Measurements from ENCODE around the gene TRIO.

Gene TRIO

DNA sequence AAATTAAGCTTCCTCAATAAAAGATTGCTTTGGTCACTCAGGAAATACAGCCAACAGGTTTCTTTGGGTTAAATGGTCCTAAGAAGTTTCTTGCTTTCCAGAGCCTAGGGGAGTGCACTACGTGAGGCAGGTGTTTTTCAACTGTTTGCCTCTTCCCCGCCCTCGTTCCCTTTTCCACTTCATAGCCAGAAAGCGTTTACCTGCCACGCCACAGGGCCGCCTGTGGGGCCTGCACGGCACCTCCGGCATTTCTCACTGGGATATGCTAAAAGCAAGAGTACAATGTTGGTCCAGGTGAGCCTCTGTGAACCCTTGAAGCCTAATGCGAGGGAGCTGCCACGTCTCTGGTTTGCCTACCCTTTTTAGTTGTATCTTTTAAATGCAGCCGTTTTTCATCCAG, 270.9 kb downstream of the TRIO start:
- no peak for DNase-seq
- TF ChIP-seq, protein P1, sequence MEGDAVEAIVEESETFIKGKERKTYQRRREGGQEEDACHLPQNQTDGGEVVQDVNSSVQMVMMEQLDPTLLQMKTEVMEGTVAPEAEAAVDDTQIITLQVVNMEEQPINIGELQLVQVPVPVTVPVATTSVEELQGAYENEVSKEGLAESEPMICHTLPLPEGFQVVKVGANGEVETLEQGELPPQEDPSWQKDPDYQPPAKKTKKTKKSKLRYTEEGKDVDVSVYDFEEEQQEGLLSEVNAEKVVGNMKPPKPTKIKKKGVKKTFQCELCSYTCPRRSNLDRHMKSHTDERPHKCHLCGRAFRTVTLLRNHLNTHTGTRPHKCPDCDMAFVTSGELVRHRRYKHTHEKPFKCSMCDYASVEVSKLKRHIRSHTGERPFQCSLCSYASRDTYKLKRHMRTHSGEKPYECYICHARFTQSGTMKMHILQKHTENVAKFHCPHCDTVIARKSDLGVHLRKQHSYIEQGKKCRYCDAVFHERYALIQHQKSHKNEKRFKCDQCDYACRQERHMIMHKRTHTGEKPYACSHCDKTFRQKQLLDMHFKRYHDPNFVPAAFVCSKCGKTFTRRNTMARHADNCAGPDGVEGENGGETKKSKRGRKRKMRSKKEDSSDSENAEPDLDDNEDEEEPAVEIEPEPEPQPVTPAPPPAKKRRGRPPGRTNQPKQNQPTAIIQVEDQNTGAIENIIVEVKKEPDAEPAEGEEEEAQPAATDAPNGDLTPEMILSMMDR (IDR thresholded peaks at IDR 0.05; ENCODE audit: low read depth, low read length, missing control alignments): no peak
- Histone ChIP-seq H3K4me3 (ENCODE audit: low read depth, low read length) (no peak overlapping the region), H3K27ac (peak overlapping the region; percentile 52), H3K27me3 (replicated peaks) (no peaks in the 10 kb centered on the region), H3K36me3 (replicated peaks) (peaks cover 60% of the 10 kb centered on the region)
- in situ Hi-C loops (cut with HindIII; ENCODE audit: low pct_ligation_motif_present, low sequenced_read_pairs): no loop called here

DNA sequence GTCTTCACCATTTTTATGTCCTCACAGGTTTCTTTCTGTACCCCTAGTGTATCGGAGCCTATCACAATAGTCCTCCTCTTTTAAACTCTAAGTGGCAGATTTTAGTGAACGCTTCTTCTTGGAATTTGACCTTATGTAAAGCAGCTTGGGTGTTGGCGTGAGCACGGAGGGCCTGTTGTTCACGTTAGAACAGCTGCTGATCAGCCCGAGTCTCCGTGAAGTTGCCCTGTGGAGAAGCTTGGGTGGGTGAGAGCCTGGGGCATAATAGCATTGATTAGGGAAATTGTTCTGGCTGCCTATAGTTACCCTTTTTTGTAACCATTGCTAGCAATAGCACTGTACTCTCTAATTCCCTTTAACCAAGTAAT, 271.5 kb downstream of the TRIO start:
- TF ChIP-seq, protein P1 (IDR thresholded peaks at IDR 0.05; ENCODE audit: low read depth, low read length, missing control alignments): no peak
- DNase-seq: no peak
- in situ Hi-C loops (cut with HindIII; ENCODE audit: low pct_ligation_motif_present, low sequenced_read_pairs): no loop called here
- Histone ChIP-seq H3K4me3 (ENCODE audit: low read depth, low read length) (no peak overlapping the region), H3K36me3 (replicated peaks) (peaks cover 60% of the 10 kb centered on the region), H3K27me3 (replicated peaks) (no peaks in the 10 kb centered on the region), H3K27ac (no peak overlapping the region)

DNA sequence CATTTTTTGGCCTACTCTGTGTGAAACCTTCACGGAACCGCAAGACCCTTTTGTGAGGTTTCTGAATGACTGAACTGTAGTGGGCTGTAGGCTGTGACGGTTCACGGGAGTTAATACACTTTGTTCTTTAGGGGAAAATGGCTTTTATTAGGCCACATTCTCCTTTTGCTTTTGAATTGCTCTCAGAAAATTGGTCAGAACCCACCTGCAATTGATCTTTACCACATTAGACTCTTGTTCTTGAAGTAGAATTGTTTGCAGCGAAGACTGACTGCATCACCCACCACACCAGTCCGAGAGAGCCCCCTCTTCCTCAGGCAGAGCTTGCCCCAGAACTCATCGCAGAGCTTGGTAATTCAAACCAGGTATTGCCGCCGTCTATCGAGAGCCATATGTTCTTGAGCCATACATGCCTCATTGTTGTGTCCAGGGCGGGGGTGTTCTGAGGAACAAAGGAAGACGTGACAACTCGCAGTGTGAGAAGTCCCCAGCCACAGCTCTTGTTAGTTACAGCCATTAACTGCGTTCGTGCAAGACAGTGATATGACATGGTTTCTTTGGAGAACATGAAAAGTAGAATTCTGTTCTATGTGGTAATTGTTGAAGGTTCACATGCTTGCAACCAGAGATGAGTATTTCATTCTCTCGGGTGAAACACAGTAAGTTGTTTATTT, 272.0 kb downstream of the TRIO start:
- DNase-seq: no peak
- peaks cover 60% of the 10 kb centered on the region for H3K36me3 ChIP-seq (replicated peaks)

DNA sequence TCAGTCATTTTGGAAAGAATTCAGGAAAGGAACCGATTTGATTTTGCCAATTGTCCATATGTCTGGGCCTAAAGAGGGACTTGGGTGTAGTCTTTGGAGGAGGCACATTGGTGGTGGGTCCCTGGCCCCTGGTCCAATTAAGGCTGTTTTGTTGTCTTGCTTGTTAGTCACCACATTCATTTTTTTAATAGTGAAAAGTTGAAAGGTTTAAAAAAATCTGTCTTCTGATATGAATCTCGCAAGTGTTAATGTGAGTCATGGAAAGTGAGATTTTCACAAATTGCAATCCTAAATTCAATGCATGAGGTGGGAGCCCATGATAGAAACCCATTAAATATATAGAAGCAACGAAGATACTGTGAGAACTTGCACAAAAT, 272.5 kb downstream of the TRIO start:
- in situ Hi-C loops (cut with HindIII; ENCODE audit: low pct_ligation_motif_present, low sequenced_read_pairs): no loop called here
- DNase-seq: no peak
- Histone ChIP-seq H3K36me3 (replicated peaks) (peaks cover 60% of the 10 kb centered on the region), H3K4me3 (ENCODE audit: low read depth, low read length) (no peak overlapping the region), H3K27ac (peak overlapping the region; percentile 85), H3K27me3 (replicated peaks) (no peaks in the 10 kb centered on the region)
- TF ChIP-seq, protein P1 (IDR thresholded peaks at IDR 0.05; ENCODE audit: low read depth, low read length, missing control alignments): no peak

More for the DNA sequence above, 272.0 kb downstream of the TRIO start:
- Histone ChIP-seq H3K27me3 (replicated peaks) (no peaks in the 10 kb centered on the region), H3K27ac (peak overlapping the region; percentile 85), H3K4me3 (ENCODE audit: low read depth, low read length) (no peak overlapping the region)
- in situ Hi-C loops (cut with HindIII; ENCODE audit: low pct_ligation_motif_present, low sequenced_read_pairs): no loop called here
- TF ChIP-seq, protein P1 (IDR thresholded peaks at IDR 0.05; ENCODE audit: low read depth, low read length, missing control alignments): no peak

DNA sequence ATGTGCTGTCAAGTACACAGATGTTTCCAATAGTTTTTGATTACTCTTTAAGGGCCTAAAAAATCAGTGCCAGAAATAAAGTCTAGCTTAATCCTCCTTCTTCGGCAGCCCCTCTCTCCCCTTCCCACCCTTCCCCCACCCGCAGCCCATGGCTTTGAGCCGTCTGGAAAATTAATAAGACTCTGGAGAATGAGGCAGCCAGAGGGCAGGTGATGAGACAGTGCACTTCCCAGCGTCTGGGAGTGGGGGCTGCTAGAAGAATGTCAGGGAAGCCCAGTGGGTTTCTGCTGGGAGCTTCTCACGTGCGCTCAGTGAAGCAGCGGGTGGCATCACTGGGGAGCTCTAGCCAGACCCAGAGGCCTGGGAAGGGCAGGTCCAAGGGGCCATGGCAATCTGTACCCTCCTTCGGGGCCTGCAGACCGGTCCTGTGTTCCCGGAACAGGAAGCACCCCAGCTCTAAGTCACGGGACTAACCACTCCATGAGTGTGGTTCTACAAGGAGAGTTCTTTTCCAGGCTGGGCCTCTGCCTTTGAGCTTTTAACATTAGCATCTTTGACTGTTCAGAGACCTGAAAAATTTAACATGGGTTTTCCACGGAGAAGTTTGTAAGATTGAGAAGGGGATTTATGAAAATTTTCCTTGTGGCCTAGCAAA, 273.6 kb downstream of the TRIO start:
- H3K36me3 ChIP-seq (replicated peaks): peaks cover 58% of the 10 kb centered on the region
- TF ChIP-seq, protein P1 (IDR thresholded peaks at IDR 0.05; ENCODE audit: low read depth, low read length, missing control alignments): no peak
- H3K4me3 ChIP-seq (ENCODE audit: low read depth, low read length): no peak overlapping the region
- in situ Hi-C loops (cut with HindIII; ENCODE audit: low pct_ligation_motif_present, low sequenced_read_pairs): no loop called here
- peak overlapping the region; percentile 85 for H3K27ac ChIP-seq
- no peaks in the 10 kb centered on the region for H3K27me3 ChIP-seq (replicated peaks)
- DNase-seq: peak; percentile 37
